GM23248 (cell line): ENCODE data around the gene CNN3. TPM values are rescaled to one million over a fixed set of nuclear protein-coding genes. Genes with fewer than 3 reads are reported as not detected.

Experiments
- DNase-seq: peaks from one replicate; pipeline ENCODE4 v3.0.0-alpha.2; 2015
- H2AFZ ChIP-seq: fragments of 200-600 bp; sonication (generic); 2 replicates; pipeline ENCODE4 v1.6.1; 2016; ENCODE audit warnings: antibody characterized with exemption
- H3F3A ChIP-seq: fragments of 200-600 bp; sonication (generic); 2 replicates; pipeline ENCODE4 v1.6.1; 2016; ENCODE audit warnings: mild to moderate bottlenecking, antibody characterized with exemption, mixed run types; ENCODE audit not compliant: insufficient read depth
- H3K27ac ChIP-seq: fragments of 200-600 bp; sonication (generic); 2 replicates; pipeline ENCODE4 v1.5.1; 2016; ENCODE audit warnings: mild to moderate bottlenecking
- H3K27me3 ChIP-seq: fragments of 200-600 bp; sonication (generic); replicated peaks from 2 replicates; pipeline ENCODE4 v1.6.1; 2016; ENCODE audit warnings: mild to moderate bottlenecking; ENCODE audit not compliant: insufficient read depth
- H3K36me3 ChIP-seq: fragments of 200-600 bp; sonication (generic); 2 replicates; pipeline ENCODE4 v1.6.1; 2016; ENCODE audit warnings: low read depth, mild to moderate bottlenecking
- H3K4me1 ChIP-seq: fragments of 200-600 bp; sonication (generic); 2 replicates; pipeline ENCODE4 v1.6.1; 2016; ENCODE audit warnings: mild to moderate bottlenecking; ENCODE audit not compliant: insufficient read depth
- H3K4me2 ChIP-seq: fragments of 200-600 bp; sonication (generic); one replicate; pipeline ENCODE4 v1.6.1; 2016; ENCODE audit warnings: mild to moderate bottlenecking; ENCODE audit not compliant: unreplicated experiment
- H3K4me3 ChIP-seq: fragments of 200-600 bp; sonication (generic); 2 replicates; pipeline ENCODE4 v1.5.1; 2016; ENCODE audit warnings: mild to moderate bottlenecking
- H3K79me2 ChIP-seq: fragments of 200-600 bp; sonication (generic); 2 replicates; pipeline ENCODE4 v1.6.1; 2016; ENCODE audit warnings: mild to moderate bottlenecking; ENCODE audit not compliant: insufficient read depth
- H3K9ac ChIP-seq: fragments of 200-600 bp; sonication (generic); 2 replicates; pipeline ENCODE4 v1.6.1; 2016; ENCODE audit warnings: mild to moderate bottlenecking
- H3K9me2 ChIP-seq: fragments of 200-600 bp; sonication (generic); 2 replicates; pipeline ENCODE4 v1.6.1; 2016; ENCODE audit warnings: mixed run types, mild to moderate bottlenecking, moderate library complexity; ENCODE audit not compliant: insufficient read depth
- H3K9me3 ChIP-seq: fragments of 200-600 bp; sonication (generic); one replicate; pipeline ENCODE4 v1.6.1; 2017; ENCODE audit warnings: low read depth
- H4K20me1 ChIP-seq: fragments of 200-600 bp; sonication (generic); 2 replicates; pipeline ENCODE4 v1.6.0; 2016; ENCODE audit not compliant: insufficient read depth
- EZH2 ChIP-seq: fragments of 200-600 bp; sonication (generic); IDR thresholded peaks from 2 replicates; pipeline ENCODE4 v1.6.1; 2018; ENCODE audit warnings: antibody characterized with exemption, mild to moderate bottlenecking; ENCODE audit not compliant: insufficient read depth, poor library complexity, severe bottlenecking
- EZH2phosphoT487 ChIP-seq: fragments of 200-600 bp; sonication (generic); IDR thresholded peaks from 2 replicates; pipeline ENCODE4 v1.6.1; 2018; ENCODE audit warnings: antibody characterized with exemption, moderate library complexity, mild to moderate bottlenecking, low read depth; ENCODE audit not compliant: insufficient read depth
- WGBS, 2 experiments: methylation state at CpG; one replicate each; pipeline ENCODE4 v1.1.6; 2015 to 2017; ENCODE audit warnings: low lambda C conversion rate in 2 of 2, low coverage in 1 of 2; ENCODE audit errors: missing lambda C conversion rate in 2 of 2; 5-methylcytosine and 5-hydroxymethylcytosine counted together
- in situ Hi-C: fragments of 300-500 bp; cut with MboI; formaldehyde crosslinking; loops from 2 replicates; pipeline ENCODE4 v1.15.0; 2020
- polyA plus RNA-seq: library from polyadenylated mRNA; unstranded; fragments of >200 nt; fragmentation: Nextera tagmentation; extraction: Ambion mirVana; gene quantifications from 2 replicates; pipeline ENCODE4 v1.2.1, GENCODE V29; 2016
- total RNA-seq: library from RNA; depleted of rRNA; stranded (reverse); fragments of >200 nt; shearing (Covaris generic); gene quantifications from 2 replicates; pipeline ENCODE4 v1.2.3, GENCODE V29; 2014

Gene CNN3
- total and polyA plus RNA-seq, 2 experiments from 2014 or later = 213 to 359 TPM

- Histone ChIP-seq H3K36me3 (no peaks in the 10 kb centered on the region), H3K4me1 (peaks cover 14% of the 10 kb centered on the region), H3K4me2 (peak overlapping the region; percentile 66), H2AFZ (peak overlapping the region; percentile 91), H3K4me3 (peak overlapping the region; percentile 45), H3K9me3 (no peaks in the 10 kb centered on the region), H3K9ac (peak overlapping the region; percentile 80), H3K27me3 (no peaks in the 10 kb centered on the region), H4K20me1 (no peaks in the 10 kb centered on the region), H3K9me2 (no peaks in the 10 kb centered on the region), H3K79me2 (no peaks in the 10 kb centered on the region), H3K27ac (peak overlapping the region; percentile 91), H3F3A (peaks cover 10% of the 10 kb centered on the region; the same call in 1 of the 2 replicates)
- WGBS, 2 experiments = 4 to 5% methylated on average over 6 of the region's 6 CpGs
- in situ Hi-C loops = no loop called here
- TF ChIP-seq EZH2 (no peak), EZH2phosphoT487 (no peak)
- DNase-seq = peak; percentile 84
These were observed 42.8 kb downstream of the CNN3 start for GRCh38 chr1:94884106-94884505.

DNA sequence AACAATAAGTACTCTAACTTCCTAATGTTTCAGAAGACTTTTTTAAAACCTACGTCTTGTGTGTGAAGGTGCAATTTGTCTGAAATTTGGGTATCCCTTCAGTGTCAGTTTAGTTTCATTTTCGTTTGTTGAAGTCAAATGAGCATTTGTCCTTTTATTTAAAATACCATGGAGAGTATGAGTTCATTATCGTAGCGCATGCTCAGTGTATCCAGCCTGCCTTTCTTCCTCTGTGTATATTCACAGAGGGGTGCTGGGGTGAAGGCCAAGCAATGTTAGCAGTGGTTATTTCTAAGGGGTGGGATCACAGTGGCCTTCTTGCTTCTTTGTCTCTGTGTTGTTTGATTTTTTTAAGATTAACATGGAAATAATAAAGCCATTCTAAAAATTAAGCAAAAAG lies 43.2 kb downstream of the CNN3 start:
- Histone ChIP-seq H3F3A (peaks cover 10% of the 10 kb centered on the region; the same call in 1 of the 2 replicates), H3K79me2 (no peaks in the 10 kb centered on the region), H3K27me3 (no peaks in the 10 kb centered on the region), H3K4me3 (peak overlapping the region; percentile 45), H3K9me2 (no peaks in the 10 kb centered on the region), H2AFZ (peak overlapping the region; percentile 91), H3K27ac (peak overlapping the region; percentile 91), H3K9ac (peak overlapping the region; percentile 80), H3K4me1 (peaks cover 14% of the 10 kb centered on the region), H3K9me3 (no peaks in the 10 kb centered on the region), H3K36me3 (no peaks in the 10 kb centered on the region), H4K20me1 (no peaks in the 10 kb centered on the region), H3K4me2 (peak overlapping the region; percentile 66)
- in situ Hi-C loops = no loop called here
- WGBS, 2 experiments = 6 to 10% methylated on average over 4 of the region's 4 CpGs
- DNase-seq = peak; percentile 78
- TF ChIP-seq EZH2phosphoT487 (no peak), EZH2 (no peak)

- in situ Hi-C loops = no loop called here
These were observed 48.6 kb downstream of the CNN3 start for GRCh38 chr1:94878329-94878728.

DNA sequence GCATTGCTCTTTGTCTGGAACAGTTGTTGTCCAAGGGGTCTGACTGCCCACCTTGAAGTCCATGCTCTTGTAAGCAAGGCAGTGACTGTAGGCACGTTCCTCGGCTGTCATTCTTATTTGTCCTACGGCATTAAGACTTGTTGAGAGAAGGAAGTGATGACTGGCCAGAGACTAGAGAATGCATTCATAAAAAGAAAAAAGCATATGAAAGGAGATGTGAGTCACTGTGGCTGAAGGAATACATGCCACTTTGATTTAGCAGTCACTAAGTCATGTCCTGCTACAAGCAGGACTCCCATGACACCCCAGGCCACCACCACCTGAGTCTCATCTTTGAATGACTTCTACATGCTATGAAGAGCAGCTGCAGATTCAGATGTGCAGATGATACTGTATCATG lies 50.5 kb downstream of the CNN3 start:
- 41 to 62% methylated on average over 3 of the region's 3 CpGs for WGBS, 2 experiments

More at GRCh38 chr1:94878329-94878728, 48.6 kb downstream of the CNN3 start:
- TF ChIP-seq EZH2phosphoT487 (no peak), EZH2 (no peak)
- no peaks in the 10 kb centered on the region for H3K27me3 ChIP-seq
- no peak overlapping the region for H3K9ac ChIP-seq
- peaks cover 1% of the 10 kb centered on the region; the same call in 1 of the 2 replicates for H3F3A ChIP-seq
- no peak for DNase-seq
- H3K9me3 ChIP-seq = no peaks in the 10 kb centered on the region
- H3K4me3 ChIP-seq = no peak overlapping the region
- WGBS, 2 experiments = 97 to 98% methylated on average over 5 of the region's 5 CpGs
- no peak overlapping the region for H3K27ac ChIP-seq
- no peak overlapping the region for H3K4me2 ChIP-seq
- no peak overlapping the region for H2AFZ ChIP-seq
- H4K20me1 ChIP-seq = no peaks in the 10 kb centered on the region
- peaks cover 18% of the 10 kb centered on the region for H3K4me1 ChIP-seq
- no peaks in the 10 kb centered on the region for H3K36me3 ChIP-seq
- no peaks in the 10 kb centered on the region for H3K9me2 ChIP-seq
- H3K79me2 ChIP-seq = no peaks in the 10 kb centered on the region

DNA sequence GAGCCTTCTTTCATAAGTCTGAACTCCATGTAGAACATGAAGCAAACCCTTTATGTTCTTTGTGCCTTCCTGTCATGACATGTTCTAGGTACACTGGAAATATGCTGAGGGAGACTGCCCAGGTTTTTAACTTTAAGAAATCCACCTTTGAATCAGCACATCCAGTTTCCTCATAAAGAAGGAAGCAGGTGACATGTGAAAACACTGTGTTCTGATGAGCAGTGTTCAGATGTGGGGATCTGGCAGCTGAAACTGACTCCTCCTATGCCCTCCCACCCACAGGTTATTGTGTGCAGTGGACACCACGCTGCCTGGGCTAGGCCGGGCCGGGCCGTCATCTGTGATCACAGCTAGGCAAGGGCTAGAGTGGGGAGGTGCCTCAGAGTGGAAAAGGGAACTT lies 51.1 kb downstream of the CNN3 start:
- H2AFZ ChIP-seq = no peak overlapping the region
- no peaks in the 10 kb centered on the region for H4K20me1 ChIP-seq
- WGBS, 2 experiments = 94 to 96% methylated on average over 4 of the region's 4 CpGs
- H3K9me3 ChIP-seq = no peaks in the 10 kb centered on the region
- in situ Hi-C loops = no loop called here
- no peaks in the 10 kb centered on the region for H3K36me3 ChIP-seq
- TF ChIP-seq EZH2phosphoT487 (no peak), EZH2 (no peak)
- H3K9ac ChIP-seq = no peak overlapping the region
- H3K4me2 ChIP-seq = no peak overlapping the region
- no peak for DNase-seq
- no peaks in the 10 kb centered on the region for H3K79me2 ChIP-seq
- H3K4me3 ChIP-seq = no peak overlapping the region
- H3K4me1 ChIP-seq = peaks cover 20% of the 10 kb centered on the region
- no peaks in the 10 kb centered on the region for H3K9me2 ChIP-seq
- no peaks in the 10 kb centered on the region; the same call in 1 of the 2 replicates for H3F3A ChIP-seq
- H3K27ac ChIP-seq = no peak overlapping the region
- no peaks in the 10 kb centered on the region for H3K27me3 ChIP-seq

More for the DNA sequence above, 50.5 kb downstream of the CNN3 start:
- no peaks in the 10 kb centered on the region for H3K9me2 ChIP-seq
- in situ Hi-C loops = no loop called here
- no peak overlapping the region for H3K4me2 ChIP-seq
- H3K4me1 ChIP-seq = peaks cover 20% of the 10 kb centered on the region
- H3F3A ChIP-seq = no peaks in the 10 kb centered on the region; the same call in 1 of the 2 replicates
- no peak for TF ChIP-seq EZH2phosphoT487
- no peak for TF ChIP-seq EZH2
- DNase-seq = peak; percentile 65
- no peak overlapping the region for H3K9ac ChIP-seq
- no peaks in the 10 kb centered on the region for H3K9me3 ChIP-seq
- no peaks in the 10 kb centered on the region for H3K27me3 ChIP-seq
- H3K79me2 ChIP-seq = no peaks in the 10 kb centered on the region
- no peak overlapping the region for H3K4me3 ChIP-seq
- H4K20me1 ChIP-seq = no peaks in the 10 kb centered on the region
- H3K27ac ChIP-seq = no peak overlapping the region
- H2AFZ ChIP-seq = no peak overlapping the region
- H3K36me3 ChIP-seq = no peaks in the 10 kb centered on the region
